Neural cell (in vitro differentiated cells): ENCODE results near the gene OPN1LW. TPM values are rescaled to one million over a fixed set of nuclear protein-coding genes. Genes with fewer than 3 reads are reported as not detected.
"Not testable (repeated sequence)": the region's sequence is repeated elsewhere in the genome, so short reads cannot be mapped to it uniquely, and the experiment has no call there.

ENCODE experiments used
- H2AFZ ChIP-seq: fragments of 200-600, 300-800 bp; sonication (generic), shearing (Covaris generic); 2 replicates; pipeline ENCODE4 v1.6.0; 2014; ENCODE audit warnings: low read depth, mild to moderate bottlenecking, antibody characterized with exemption, low read length, moderate library complexity
- H3F3A ChIP-seq: fragments of 200-600 bp; shearing (Covaris generic); 2 replicates; pipeline ENCODE4 v1.6.1; 2016; ENCODE audit warnings: mild to moderate bottlenecking, moderate library complexity, mixed read lengths, antibody characterized with exemption, low read length; ENCODE audit not compliant: insufficient read depth, poor library complexity, severe bottlenecking
- H3K27ac ChIP-seq: fragments of 200-600, 300-800 bp; sonication (generic), shearing (Covaris generic); 2 replicates; pipeline ENCODE4 v1.5.1; 2014; ENCODE audit warnings: mild to moderate bottlenecking, low read length, moderate library complexity
- H3K27me3 ChIP-seq: fragments of 300-800, 200-600 bp; sonication (generic), shearing (Covaris generic); 2 replicates; pipeline ENCODE4 v1.6.0; 2014; ENCODE audit warnings: mild to moderate bottlenecking, low read depth, low read length, moderate library complexity; ENCODE audit not compliant: insufficient read depth
- H3K36me3 ChIP-seq: fragments of 300-800, 200-600 bp; sonication (generic), shearing (Covaris generic); 2 replicates; pipeline ENCODE4 v1.5.1; 2014; ENCODE audit warnings: mild to moderate bottlenecking, antibody characterized with exemption, low read length, moderate library complexity; ENCODE audit not compliant: insufficient read depth
- H3K4me2 ChIP-seq: fragments of 300-800, 200-600 bp; sonication (generic), shearing (Covaris generic); 2 replicates; pipeline ENCODE4 v1.6.0; 2014; ENCODE audit warnings: mild to moderate bottlenecking, low read length
- H3K4me3 ChIP-seq: fragments of 300-800, 200-600 bp; sonication (generic), shearing (Covaris generic); 2 replicates; pipeline ENCODE4 v1.5.1; 2014; ENCODE audit warnings: mild to moderate bottlenecking, low read length, moderate library complexity
- H3K79me2 ChIP-seq: fragments of 200-600 bp; shearing (Covaris generic); replicated peaks from 2 replicates; pipeline ENCODE4 v1.6.0; 2014; ENCODE audit warnings: mild to moderate bottlenecking, low read length, moderate library complexity; ENCODE audit not compliant: insufficient read depth
- H3K9ac ChIP-seq: fragments of 300-800, 200-600 bp; sonication (generic), shearing (Covaris generic); 2 replicates; pipeline ENCODE4 v1.6.1; 2016; ENCODE audit warnings: mild to moderate bottlenecking, low read length, mixed read lengths
- H3K9me2 ChIP-seq: fragments of 200-600 bp; shearing (Covaris generic); 2 replicates; pipeline ENCODE4 v1.6.1; 2016; ENCODE audit warnings: mild to moderate bottlenecking, low read length, mixed read lengths; ENCODE audit not compliant: insufficient read depth
- H3K9me3 ChIP-seq: fragments of 200-600, 300-800 bp; sonication (generic), shearing (Covaris generic); 2 replicates; pipeline ENCODE4 v1.6.1; 2016; ENCODE audit warnings: mild to moderate bottlenecking, mixed run types, low read length, moderate library complexity, mixed read lengths
- H4K20me1 ChIP-seq: fragments of 200-600 bp; shearing (Covaris generic); 2 replicates; pipeline ENCODE4 v1.6.1; 2016; ENCODE audit warnings: mild to moderate bottlenecking, mixed run types; ENCODE audit not compliant: insufficient read depth
- polyA plus RNA-seq: library from polyadenylated mRNA; depleted of rRNA; stranded (reverse); fragments of >200 nt; gene quantifications from 2 replicates; pipeline ENCODE4 v1.2.3, GENCODE V29; 2014

The OPN1LW gene
- polyA plus RNA-seq, 1 donor from 2014 or later = not detected

DNA sequence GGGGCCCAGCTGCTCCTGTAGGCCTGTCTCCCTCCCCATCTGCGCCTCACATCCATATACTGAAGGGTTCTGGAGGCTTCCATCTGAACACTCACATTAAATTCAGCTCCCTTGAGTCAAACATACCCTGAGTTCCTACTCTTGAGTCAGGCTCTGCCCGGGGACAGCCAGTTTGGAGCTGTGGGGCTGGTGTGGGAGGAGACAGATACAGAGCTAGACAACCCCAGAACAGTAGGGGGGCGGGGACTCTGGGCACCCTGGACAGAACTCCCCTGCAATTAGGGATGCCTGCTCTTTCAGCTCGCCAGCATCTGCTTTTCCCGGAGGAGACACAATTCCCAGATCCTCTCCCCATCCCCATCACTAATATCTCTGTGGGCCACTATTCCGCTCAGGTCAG is 7.0 kb downstream of the OPN1LW start:
- not testable (repeated sequence) for H3F3A ChIP-seq, H4K20me1 ChIP-seq, H3K9me3 ChIP-seq, H3K9ac ChIP-seq, H3K4me3 ChIP-seq, H3K79me2 ChIP-seq, H3K9me2 ChIP-seq, H3K27ac ChIP-seq, H3K4me2 ChIP-seq, H2AFZ ChIP-seq, H3K27me3 ChIP-seq, H3K36me3 ChIP-seq

GRCh38 chrX:154156221-154156620 is 12.2 kb downstream of the OPN1LW start:
- H3K4me2 ChIP-seq, H3F3A ChIP-seq, H3K27me3 ChIP-seq, H3K27ac ChIP-seq, H3K4me3 ChIP-seq, H3K36me3 ChIP-seq, H3K9me2 ChIP-seq, H3K9ac ChIP-seq, H3K79me2 ChIP-seq, H3K9me3 ChIP-seq, H2AFZ ChIP-seq, H4K20me1 ChIP-seq: not testable (repeated sequence)

DNA sequence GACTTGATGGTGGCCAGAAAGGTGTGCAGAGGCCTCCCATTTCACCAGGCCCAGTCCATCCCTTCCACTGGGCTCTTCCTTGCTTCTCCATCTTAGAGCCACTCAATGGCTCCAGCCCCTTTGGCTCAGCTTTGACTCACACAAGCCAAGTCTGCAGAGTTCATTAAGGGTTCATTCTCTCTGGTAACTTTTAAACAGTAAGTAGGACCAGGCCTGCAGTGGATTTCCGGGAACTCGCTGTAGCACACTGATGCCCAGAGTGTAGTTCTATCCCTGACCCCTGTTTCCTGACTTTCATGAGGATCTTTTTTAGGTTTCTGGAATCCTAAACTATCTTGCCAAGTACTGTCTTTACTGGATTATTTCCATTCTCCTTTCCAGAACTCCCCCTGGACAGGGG is 13.2 kb downstream of the OPN1LW start:
- H3F3A ChIP-seq, H3K4me2 ChIP-seq, H3K79me2 ChIP-seq: not testable (repeated sequence)

GRCh38 chrX:154159345-154159744 is 15.3 kb downstream of the OPN1LW start:
- H3K27ac ChIP-seq, H3K4me2 ChIP-seq, H2AFZ ChIP-seq, H3K79me2 ChIP-seq, H3K9me2 ChIP-seq, H3K9me3 ChIP-seq, H3K4me3 ChIP-seq, H3F3A ChIP-seq, H3K27me3 ChIP-seq, H3K9ac ChIP-seq, H3K36me3 ChIP-seq, H4K20me1 ChIP-seq: not testable (repeated sequence)

More for the DNA sequence above, 13.2 kb downstream of the OPN1LW start:
- not testable (repeated sequence) for H3K27ac ChIP-seq, H4K20me1 ChIP-seq, H3K36me3 ChIP-seq, H3K27me3 ChIP-seq, H3K9me2 ChIP-seq, H3K9me3 ChIP-seq, H3K9ac ChIP-seq, H2AFZ ChIP-seq, H3K4me3 ChIP-seq

DNA sequence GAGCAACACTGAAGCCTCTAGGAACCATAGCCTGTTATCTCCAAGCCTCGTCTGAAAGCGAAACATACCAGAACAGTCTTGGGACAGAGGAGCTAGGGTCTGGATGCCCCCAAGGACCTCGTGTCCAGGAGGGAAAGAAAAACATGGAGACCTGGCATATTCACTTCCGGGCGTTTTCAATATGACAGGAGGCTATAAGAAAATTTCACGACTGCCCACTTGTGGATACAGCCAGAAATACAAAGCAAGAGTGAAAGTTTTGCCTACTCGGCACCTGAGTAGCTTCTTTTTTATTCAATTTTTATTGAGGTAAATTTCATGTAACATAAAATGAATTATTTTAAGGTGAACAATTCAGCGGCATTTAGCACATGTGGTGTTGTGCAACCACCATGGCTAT is 20.9 kb downstream of the OPN1LW start:
- H3K9me3 ChIP-seq, H4K20me1 ChIP-seq, H3K4me2 ChIP-seq, H3K4me3 ChIP-seq, H3K9ac ChIP-seq, H3F3A ChIP-seq, H3K36me3 ChIP-seq, H3K27me3 ChIP-seq, H3K9me2 ChIP-seq, H2AFZ ChIP-seq, H3K27ac ChIP-seq, H3K79me2 ChIP-seq: not testable (repeated sequence)

- not testable (repeated sequence) for H3K27ac ChIP-seq, H3K9ac ChIP-seq, H3F3A ChIP-seq, H3K27me3 ChIP-seq, H3K9me3 ChIP-seq, H2AFZ ChIP-seq, H3K79me2 ChIP-seq, H3K4me2 ChIP-seq, H4K20me1 ChIP-seq, H3K4me3 ChIP-seq, H3K9me2 ChIP-seq, H3K36me3 ChIP-seq
These were observed 24.3 kb downstream of the OPN1LW start for GRCh38 chrX:154168384-154168783.

DNA sequence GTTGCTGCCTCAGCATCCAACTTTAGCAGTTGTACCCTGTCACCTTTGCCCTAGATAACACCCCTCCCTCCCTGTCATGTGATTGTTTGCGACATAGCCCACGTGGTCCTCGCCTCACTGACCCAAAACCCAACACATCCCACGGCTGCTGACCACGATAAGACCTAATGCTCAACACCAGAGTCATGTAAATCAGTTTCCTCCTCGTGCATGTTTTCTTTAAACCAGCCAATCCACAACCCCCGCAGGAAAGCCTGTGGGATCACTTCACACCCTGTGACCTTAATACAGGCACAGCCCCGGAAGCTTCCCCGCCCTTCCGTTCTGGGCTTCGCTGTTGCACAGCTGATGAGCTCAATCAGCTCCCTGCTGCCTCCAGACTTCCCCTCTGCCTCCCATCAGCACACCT is 28.5 kb downstream of the OPN1LW start:
- H4K20me1 ChIP-seq, H3K36me3 ChIP-seq, H3K27ac ChIP-seq, H3F3A ChIP-seq, H3K9me2 ChIP-seq, H3K79me2 ChIP-seq, H3K9me3 ChIP-seq, H3K27me3 ChIP-seq, H2AFZ ChIP-seq, H3K4me3 ChIP-seq, H3K4me2 ChIP-seq, H3K9ac ChIP-seq: not testable (repeated sequence)

GRCh38 chrX:154174356-154174755 is 30.3 kb downstream of the OPN1LW start:
- not testable (repeated sequence) for H3K36me3 ChIP-seq, H3K9ac ChIP-seq, H3F3A ChIP-seq, H3K79me2 ChIP-seq, H3K27ac ChIP-seq, H3K4me3 ChIP-seq, H3K27me3 ChIP-seq, H3K9me2 ChIP-seq, H4K20me1 ChIP-seq, H3K9me3 ChIP-seq, H3K4me2 ChIP-seq, H2AFZ ChIP-seq
